Suppressor macrophage (primary cell): ENCODE data around the gene F8A1.
A peak's percentile ranks its signal among the peaks of the same experiment; 100 is the strongest.
"Not testable (repeated sequence)": the region's sequence is repeated elsewhere in the genome, so short reads cannot be mapped to it uniquely, and the experiment has no call there.

Experiments
- DNase-seq, 4 experiments: peaks; one replicate each; pipeline ENCODE4 v3.0.0-alpha.2; 2020 to 2022

Gene F8A1

GRCh38 chrX:154886069-154886788, at the start of gene F8A1:
F8A1 (plus strand) TSS chrX:154886355; CDS start chrX:154886375, 20 bp downstream.
- DNase-seq: not testable (repeated sequence)

- peak; percentile 26 to 73 (median 56) for DNase-seq
These were observed 45.3 kb upstream of the F8A1 start for GRCh38 chrX:154840856-154841255.

- DNase-seq: no peak
These were observed 35.1 kb upstream of the F8A1 start for GRCh38 chrX:154850957-154851611.

- no peak for DNase-seq
These were observed 30.9 kb upstream of the F8A1 start for GRCh38 chrX:154855256-154855655.

- DNase-seq: not testable (repeated sequence)
These were observed 17.6 kb upstream of the F8A1 start for GRCh38 chrX:154868522-154868921.

GRCh38 chrX:154873329-154873728, 12.8 kb upstream of the F8A1 start:
- DNase-seq: peak in 3 of 4 experiments; percentile 28 to 45 (median 43)

GRCh38 chrX:154884069-154884468, 2.1 kb upstream of the F8A1 start:
- DNase-seq: not testable (repeated sequence)

GRCh38 chrX:154885057-154885456, 1.1 kb upstream of the F8A1 start:
- not testable (repeated sequence) for DNase-seq

GRCh38 chrX:154885549-154885948, 606 bp upstream of the F8A1 start:
- not testable (repeated sequence) for DNase-seq

GRCh38 chrX:154886789-154887221, 650 bp downstream of the F8A1 start:
- not testable (repeated sequence) for DNase-seq

- DNase-seq: no peak
These were observed 5.0 kb downstream of the F8A1 start for GRCh38 chrX:154890990-154891639.

GRCh38 chrX:154892296-154892695, 6.1 kb downstream of the F8A1 start:
- no peak for DNase-seq

- DNase-seq: no peak
These were observed 14.2 kb downstream of the F8A1 start for GRCh38 chrX:154900323-154900722.

GRCh38 chrX:154902408-154902807, 16.3 kb downstream of the F8A1 start:
- DNase-seq: no peak

- no peak for DNase-seq
These were observed 22.7 kb downstream of the F8A1 start for GRCh38 chrX:154908821-154909220.

GRCh38 chrX:154910048-154910447, 23.9 kb downstream of the F8A1 start:
- not testable (repeated sequence) for DNase-seq

GRCh38 chrX:154910528-154910927, 24.4 kb downstream of the F8A1 start:
- not testable (repeated sequence) for DNase-seq

- DNase-seq: no peak
These were observed 27.9 kb downstream of the F8A1 start for GRCh38 chrX:154914052-154914451.

GRCh38 chrX:154918060-154918483, 31.9 kb downstream of the F8A1 start:
- peak; percentile 31 to 52 (median 49) for DNase-seq

- DNase-seq: not testable (repeated sequence)
These were observed 38.6 kb downstream of the F8A1 start for GRCh38 chrX:154924771-154925170.
